Right lobe of liver (tissue), 4 donors: ENCODE data around the gene SRSF2.

ENCODE experiments used
- POLR2A ChIP-seq: fragments of 450-650 bp; IDR thresholded peaks from one replicate; pipeline ENCODE4 v1.6.1; 2017; ENCODE audit warnings: antibody characterized with exemption, mild to moderate bottlenecking
- TF ChIP-seq, protein P1 (sequence below), 4 donors: fragments of 200-600 bp in 3 of 4; fragments of 450-650 bp in 1 of 4; IDR thresholded peaks; one replicate each; pipeline versions ENCODE4 v1.5.1 to v1.8.0; 2016 to 2022; ENCODE audit warnings: antibody characterized with exemption in 4 of 4, mild to moderate bottlenecking in 2 of 4
- donor health status: DM: no; HTN: no; CAD: no.
- donor health status: DM: no; HTN: no; CAD: no.
- donor health status: DM: no; HTN: yes; CAD: no.

DNA sequence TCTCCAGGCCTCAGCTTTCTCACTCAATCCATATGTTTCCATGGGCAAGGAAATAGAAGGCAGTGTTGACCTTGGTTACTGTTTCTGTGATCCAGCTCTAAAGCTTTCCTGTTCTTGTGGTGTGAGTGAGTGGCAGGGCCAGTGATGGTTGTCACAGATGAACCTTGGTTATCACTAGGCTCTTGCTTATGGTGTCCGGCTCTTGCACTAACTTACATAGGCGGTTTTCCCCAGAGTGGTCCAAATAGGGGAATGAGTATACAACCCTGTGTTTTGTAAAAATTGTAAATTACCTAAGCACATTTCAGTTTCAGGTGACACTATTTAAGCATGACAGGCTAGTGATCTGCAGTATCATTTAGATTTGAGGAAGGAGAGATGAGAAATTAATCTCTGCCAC is 7.6 kb upstream of the SRSF2 start:
- TF ChIP-seq, protein P1, sequence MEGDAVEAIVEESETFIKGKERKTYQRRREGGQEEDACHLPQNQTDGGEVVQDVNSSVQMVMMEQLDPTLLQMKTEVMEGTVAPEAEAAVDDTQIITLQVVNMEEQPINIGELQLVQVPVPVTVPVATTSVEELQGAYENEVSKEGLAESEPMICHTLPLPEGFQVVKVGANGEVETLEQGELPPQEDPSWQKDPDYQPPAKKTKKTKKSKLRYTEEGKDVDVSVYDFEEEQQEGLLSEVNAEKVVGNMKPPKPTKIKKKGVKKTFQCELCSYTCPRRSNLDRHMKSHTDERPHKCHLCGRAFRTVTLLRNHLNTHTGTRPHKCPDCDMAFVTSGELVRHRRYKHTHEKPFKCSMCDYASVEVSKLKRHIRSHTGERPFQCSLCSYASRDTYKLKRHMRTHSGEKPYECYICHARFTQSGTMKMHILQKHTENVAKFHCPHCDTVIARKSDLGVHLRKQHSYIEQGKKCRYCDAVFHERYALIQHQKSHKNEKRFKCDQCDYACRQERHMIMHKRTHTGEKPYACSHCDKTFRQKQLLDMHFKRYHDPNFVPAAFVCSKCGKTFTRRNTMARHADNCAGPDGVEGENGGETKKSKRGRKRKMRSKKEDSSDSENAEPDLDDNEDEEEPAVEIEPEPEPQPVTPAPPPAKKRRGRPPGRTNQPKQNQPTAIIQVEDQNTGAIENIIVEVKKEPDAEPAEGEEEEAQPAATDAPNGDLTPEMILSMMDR (IDR thresholded peaks at IDR 0.05): no peak
- no peak for TF ChIP-seq POLR2A
